HEK293 (cell line): Measurements from ENCODE around the gene DLG2.
A peak's percentile ranks its signal among the peaks of the same experiment; 100 is the strongest.

Experiments used
- ATF2 ChIP-seq: fragments of 450-650 bp; formaldehyde crosslinking; IDR thresholded peaks from 2 replicates; pipeline ENCODE4 v1.5.1; 2016; ENCODE audit warnings: missing biosample characterization, missing genetic modification characterization, low read depth
- GLIS2 ChIP-seq: fragments of 450-650 bp; formaldehyde crosslinking; IDR thresholded peaks from 2 replicates; pipeline ENCODE4 v1.5.1; 2016; ENCODE audit warnings: missing biosample characterization, missing genetic modification characterization
- HIC1 ChIP-seq: fragments of 450-650 bp; formaldehyde crosslinking; IDR thresholded peaks from 2 replicates; pipeline ENCODE4 v1.5.1; 2016; ENCODE audit warnings: missing biosample characterization, missing genetic modification characterization
- KLF1 ChIP-seq: fragments of 450-650 bp; formaldehyde crosslinking; IDR thresholded peaks from 2 replicates; pipeline ENCODE4 v1.5.1; 2016; ENCODE audit warnings: missing biosample characterization, missing genetic modification characterization
- KLF16 ChIP-seq: fragments of 450-650 bp; formaldehyde crosslinking; IDR thresholded peaks from 2 replicates; pipeline ENCODE4 v1.5.1; 2017; ENCODE audit warnings: missing biosample characterization, missing genetic modification characterization
- KLF8 ChIP-seq: fragments of 450-650 bp; formaldehyde crosslinking; IDR thresholded peaks from 2 replicates; pipeline ENCODE4 v1.5.1; 2016; ENCODE audit warnings: missing biosample characterization, missing genetic modification characterization
- PRDM10 ChIP-seq: fragments of 450-650 bp; formaldehyde crosslinking; IDR thresholded peaks from 2 replicates; pipeline ENCODE4 v1.5.1; 2016; ENCODE audit warnings: missing biosample characterization, missing genetic modification characterization
- REST ChIP-seq: fragments of 450-650 bp; formaldehyde crosslinking; IDR thresholded peaks from 2 replicates; pipeline ENCODE4 v1.5.1; 2016; ENCODE audit warnings: missing biosample characterization, missing genetic modification characterization
- SP3 ChIP-seq: fragments of 450-650 bp; formaldehyde crosslinking; IDR thresholded peaks from 2 replicates; pipeline ENCODE4 v1.5.1; 2016; ENCODE audit warnings: missing biosample characterization, missing genetic modification characterization
- SP7 ChIP-seq: fragments of 450-650 bp; formaldehyde crosslinking; IDR thresholded peaks from 2 replicates; pipeline ENCODE4 v1.5.1; 2016; ENCODE audit warnings: missing biosample characterization, missing genetic modification characterization
- TRIM28 ChIP-seq: IDR thresholded peaks from 2 replicates; pipeline ENCODE4 v1.6.1; 2011; ENCODE audit warnings: low read length, control low read depth, borderline replicate concordance
- ZEB2 ChIP-seq: fragments of 450-650 bp; formaldehyde crosslinking; IDR thresholded peaks from 2 replicates; pipeline ENCODE4 v1.5.1; 2016; ENCODE audit warnings: missing biosample characterization, missing genetic modification characterization
- ZFHX2 ChIP-seq: fragments of 450-650 bp; formaldehyde crosslinking; conservative IDR thresholded peaks from 2 replicates; pipeline ENCODE4 v1.5.1; 2016; ENCODE audit warnings: missing biosample characterization, missing genetic modification characterization
- ZNF211 ChIP-seq: fragments of 450-650 bp; formaldehyde crosslinking; IDR thresholded peaks from 2 replicates; pipeline ENCODE4 v1.5.1; 2016; ENCODE audit warnings: low read depth, missing biosample characterization, missing genetic modification characterization
- ZNF416 ChIP-seq: fragments of 450-650 bp; formaldehyde crosslinking; IDR thresholded peaks from 2 replicates; pipeline ENCODE4 v1.5.1; 2016; ENCODE audit warnings: missing biosample characterization, missing genetic modification characterization
- ZNF426 ChIP-seq: fragments of 450-650 bp; formaldehyde crosslinking; IDR thresholded peaks from 2 replicates; pipeline ENCODE4 v1.5.1; 2017; ENCODE audit warnings: missing biosample characterization, missing genetic modification characterization, mild to moderate bottlenecking, inconsistent platforms, moderate library complexity
- ZNF501 ChIP-seq: fragments of 450-650 bp; formaldehyde crosslinking; IDR thresholded peaks from 2 replicates; pipeline ENCODE4 v1.5.1; 2016; ENCODE audit warnings: missing biosample characterization, missing genetic modification characterization
- ZNF518A ChIP-seq: fragments of 450-650 bp; formaldehyde crosslinking; conservative IDR thresholded peaks from 2 replicates; pipeline ENCODE4 v1.5.1; 2016; ENCODE audit warnings: low read depth, missing biosample characterization, missing genetic modification characterization
- ZNF629 ChIP-seq: fragments of 450-650 bp; formaldehyde crosslinking; IDR thresholded peaks from 2 replicates; pipeline ENCODE4 v1.5.1; 2017; ENCODE audit warnings: missing biosample characterization, missing genetic modification characterization
- ZSCAN30 ChIP-seq: fragments of 450-650 bp; IDR thresholded peaks from 2 replicates; pipeline ENCODE4 v1.5.1; 2018; ENCODE audit warnings: missing biosample characterization, mild to moderate bottlenecking, missing genetic modification characterization, moderate library complexity

DLG2 gene

GRCh38 chr11:85664615-85665481 lies 37.7 kb upstream of the DLG2 start, which contains the start of gene CREBZF (continued):
- TF ChIP-seq ZNF518A (peak; percentile 44; the same call in 1 of the 2 replicates), ZSCAN30 (tag by site-specific recombination) (0 out of 2 replicates have a peak, but pooled peaks have one; percentile 15), SP3 (tag by site-specific recombination) (peak; percentile 69), SP7 (tag by site-specific recombination) (0 out of 2 replicates have a peak, but pooled peaks have one; percentile 34), KLF1 (tag by site-specific recombination) (peak; percentile 25; the same call in 1 of the 2 replicates), HIC1 (tag by site-specific recombination) (0 out of 2 replicates have a peak, but pooled peaks have one; percentile 13), ZNF629 (tag by site-specific recombination) (peak; percentile 90), TRIM28 (peak; percentile 23; the same call in 1 of the 2 replicates), ZNF426 (tag by site-specific recombination) (0 out of 2 replicates have a peak, but pooled peaks have one; percentile 6), GLIS2 (tag by site-specific recombination) (peak; percentile 87), REST (tag by site-specific recombination) (no peak), ZNF211 (tag by site-specific recombination) (no peak), ATF2 (peak; percentile 93), PRDM10 (tag by site-specific recombination) (0 out of 2 replicates have a peak, but pooled peaks have one; percentile 11), ZFHX2 (no peak), KLF16 (tag by site-specific recombination) (peak; percentile 72; the same call in 1 of the 2 replicates), KLF8 (tag by site-specific recombination) (peak; percentile 88), ZNF416 (tag by site-specific recombination) (no peak), ZEB2 (tag by site-specific recombination) (0 out of 2 replicates have a peak, but pooled peaks have one; percentile 11), ZNF501 (tag by site-specific recombination) (peak; percentile 93)
